K562 (cell line): Measurements from ENCODE around the gene TTC9B. TPM values are rescaled to one million over a fixed set of nuclear protein-coding genes. Genes with fewer than 3 reads are reported as not detected.

Source experiments
- ATAC-seq: fragments of 200-7000 bp; cut with Tn5 transposase; 3 replicates; pipeline ENCODE4 v1.9.1; 2020; ENCODE audit warnings: moderate library complexity
- BruUV-seq: library from RNA; stranded (reverse); fragments of 400-500 nt; replicated peaks from 2 replicates; lab custom pipeline; 2021; lab: Mats Ljungman, UMichigan
- CTCF ChIA-PET: fragments of 300-600 bp; formaldehyde crosslinking; extraction: SDS; loops from one replicate; lab custom pipeline; 2021; ENCODE audit warnings: low intra/inter-chr PET ratio; lab: Yijun Ruan, JAX
- POLR2A ChIA-PET: fragments of 300-600, 350-650 bp; sonication (Branson Sonifier 250); formaldehyde crosslinking; extraction: SDS; loops from one replicate; lab custom pipeline; 2021; ENCODE audit warnings: antibody characterized with exemption, inconsistent platforms; lab: Yijun Ruan, JAX
- DNase-seq, 4 experiments: peaks; one replicate each; pipeline versions ENCODE4 v3.0.0 to v3.0.0-alpha.2; 2011 to 2018; ENCODE audit warnings: low spot score in 3 of 4, mixed read lengths in 3 of 4; ENCODE audit errors: extremely low read depth in 1 of 4
- FAIRE-seq: peaks from 2 replicates; lab custom pipeline; 2011; peaks lifted over from hg19 to GRCh38; lab: Jason Lieb, UNC
- H2AFZ ChIP-seq: 2 replicates; pipeline ENCODE4 v1.6.0; 2011; ENCODE audit warnings: low read depth, low read length, control low read depth, inconsistent platforms
- H3K27ac ChIP-seq: fragments of 200-600 bp; 3 replicates; pipeline ENCODE4 v1.8.0; 2011; ENCODE audit warnings: low read depth, mild to moderate bottlenecking, control low read depth, inconsistent platforms, low read length, moderate library complexity, mixed read lengths; ENCODE audit errors: extremely low read depth
- H3K27me3 ChIP-seq, 2 experiments: fragments of 300-600 bp in 1 of 2; 2 replicates in 1 of 2; 3 replicates in 1 of 2; pipeline versions ENCODE4 v1.6.0 to v1.8.0; 2011; ENCODE audit warnings: inconsistent platforms in 2 of 2, low read length in 2 of 2, mild to moderate bottlenecking in 1 of 2, mixed read lengths in 1 of 2, moderate library complexity in 1 of 2; ENCODE audit not compliant: control insufficient read depth in 2 of 2, insufficient read depth in 2 of 2
- H3K36me3 ChIP-seq: fragments of 300-600 bp; 3 replicates; pipeline ENCODE4 v1.8.0; 2011; ENCODE audit warnings: mild to moderate bottlenecking, low read length, inconsistent platforms; ENCODE audit not compliant: control insufficient read depth, insufficient read depth
- H3K4me1 ChIP-seq, 2 experiments: fragments of 200-600 bp in 1 of 2; replicated peaks in 1 of 2; 2 replicates in 1 of 2; 3 replicates in 1 of 2; pipeline versions ENCODE4 v1.5.1 to v1.8.0; 2011; ENCODE audit warnings: inconsistent platforms in 2 of 2, low read length in 2 of 2, mild to moderate bottlenecking in 1 of 2, mixed read lengths in 1 of 2, moderate library complexity in 1 of 2; ENCODE audit not compliant: control insufficient read depth in 2 of 2, insufficient read depth in 2 of 2
- H3K4me2 ChIP-seq: 2 replicates; pipeline ENCODE4 v1.6.1; 2011; ENCODE audit warnings: low read length, control low read depth, inconsistent platforms, mixed read lengths; ENCODE audit not compliant: insufficient read depth
- H3K4me3 ChIP-seq: fragments of 200-600 bp; sonication (generic), shearing (Covaris generic); 2 replicates; pipeline ENCODE4 v1.5.1; 2016; ENCODE audit warnings: control low read depth, inconsistent platforms
- H3K79me2 ChIP-seq: fragments of 200-600 bp; 3 replicates; pipeline ENCODE4 v1.8.0; 2011; ENCODE audit warnings: low read length, inconsistent platforms; ENCODE audit not compliant: control insufficient read depth, insufficient read depth
- H3K9ac ChIP-seq, 2 experiments: 2 replicates each; pipeline versions ENCODE4 v1.6.0 to v1.6.1; 2011; ENCODE audit warnings: low read depth in 2 of 2, low read length in 2 of 2, control low read depth in 1 of 2, inconsistent platforms in 1 of 2, mild to moderate bottlenecking in 1 of 2, mixed read lengths in 1 of 2; ENCODE audit not compliant: insufficient read depth in 1 of 2
- H3K9me1 ChIP-seq: one replicate; pipeline ENCODE4 v1.6.0; 2011; ENCODE audit warnings: inconsistent platforms, mild to moderate bottlenecking, low read length, moderate library complexity; ENCODE audit not compliant: control insufficient read depth, insufficient read depth
- H3K9me3 ChIP-seq: replicated peaks from 2 replicates; pipeline ENCODE4 v1.5.1; 2011; ENCODE audit warnings: low read depth, low read length, inconsistent platforms; ENCODE audit not compliant: control insufficient read depth, insufficient read depth
- H4K20me1 ChIP-seq: replicated peaks from 2 replicates; pipeline ENCODE4 v1.6.1; 2011; ENCODE audit warnings: low read length, inconsistent platforms, mixed read lengths; ENCODE audit not compliant: control insufficient read depth, insufficient read depth
- EWSR1 ChIP-seq: fragments of 450-650 bp; IDR thresholded peaks from 2 replicates; pipeline ENCODE4 v1.6.1; 2018; ENCODE audit warnings: borderline replicate concordance, mild to moderate bottlenecking, low read depth, moderate library complexity; ENCODE audit not compliant: partially characterized antibody
- GATAD2B ChIP-seq: fragments of 450-650 bp; IDR thresholded peaks from 2 replicates; pipeline ENCODE4 v1.6.1; 2017; ENCODE audit warnings: mild to moderate bottlenecking, borderline replicate concordance
- HMG20B ChIP-seq: fragments of 250-450 bp; sonication (Bioruptor Pico); IDR thresholded peaks from 2 replicates; pipeline ENCODE4 v1.5.0; 2021; ENCODE audit warnings: mild to moderate bottlenecking
- HNRNPK ChIP-seq: fragments of 200-400 bp; formaldehyde crosslinking; IDR thresholded peaks from one replicate; pipeline ENCODE4 v1.6.1; 2018; ENCODE audit warnings: mild to moderate bottlenecking, low read depth, low read length; ENCODE audit not compliant: poor library complexity, severe bottlenecking
- KLF6 ChIP-seq: fragments of 250-450 bp; sonication (Bioruptor Pico); IDR thresholded peaks from 2 replicates; pipeline ENCODE4 v1.4.0; 2020; ENCODE audit warnings: mild to moderate bottlenecking, moderate library complexity, borderline replicate concordance
- NCOA6 ChIP-seq: fragments of 450-650 bp; IDR thresholded peaks from 2 replicates; pipeline ENCODE4 v1.6.1; 2017; ENCODE audit warnings: mild to moderate bottlenecking
- NCOR1 ChIP-seq: fragments of 450-650 bp; IDR thresholded peaks from 2 replicates; pipeline ENCODE4 v1.6.1; 2016; ENCODE audit warnings: mild to moderate bottlenecking, moderate library complexity
- PHF8 ChIP-seq: fragments of 200-600 bp; sonication (generic); IDR thresholded peaks from 2 replicates; pipeline ENCODE4 v1.6.1; 2012; ENCODE audit warnings: mixed run types, mild to moderate bottlenecking, inconsistent platforms, low read length, moderate library complexity, borderline replicate concordance
- RAD51 ChIP-seq: fragments of 450-650 bp; IDR thresholded peaks from 2 replicates; pipeline ENCODE4 v1.7.1; 2016; ENCODE audit warnings: low read depth, mild to moderate bottlenecking, borderline replicate concordance
- RUNX1 ChIP-seq: sonication (generic); IDR thresholded peaks from 2 replicates; pipeline ENCODE4 v1.6.1; 2016; ENCODE audit warnings: antibody characterized with exemption, low read depth
- SMARCA5 ChIP-seq: fragments of 450-650 bp; IDR thresholded peaks from 2 replicates; pipeline ENCODE4 v1.6.1; 2016
- ZNF121 ChIP-seq: sonication (generic); formaldehyde crosslinking; conservative IDR thresholded peaks from 2 replicates; pipeline ENCODE4 v1.8.0; 2022; ENCODE audit warnings: missing genetic modification reagents
- ZNF146 ChIP-seq: IDR thresholded peaks from one replicate; pipeline ENCODE4 v1.6.1; 2018; ENCODE audit warnings: missing compliant biosample characterization; ENCODE audit not compliant: unreplicated experiment
- WGBS: fragments of 100-300 bp; shearing (Covaris generic); methylation state at CpG from one replicate; pipeline ENCODE4 v1.1.6; 2016; ENCODE audit warnings: low coverage, mixed read lengths; ENCODE audit not compliant: insufficient coverage; ENCODE audit errors: missing lambda C conversion rate; 5-methylcytosine and 5-hydroxymethylcytosine counted together
- in situ Hi-C: fragments of 300-500 bp; cut with MboI; formaldehyde crosslinking; loops from 4 replicates; pipeline ENCODE4 v1.15.0; 2018; ENCODE audit warnings: inconsistent platforms, mixed read lengths
- intact Hi-C: fragments of 100-400 bp; cut with micrococcal nuclease; formaldehyde crosslinking; loops from 2 replicates; pipeline ENCODE4 v1.14.2; 2022
- polyA plus RNA-seq, 8 experiments: library from polyadenylated mRNA; depleted of rRNA in 4 of 8; stranded (reverse) in 5 of 8; unstranded in 3 of 8; fragments of >200 nt; fragmentation: Nextera tagmentation in 2 of 8; fragmentation: Illumina TruSeq in 1 of 8; extraction: Ambion mirVana in 2 of 8; extraction: Trizol in 1 of 8; gene quantifications; 2 replicates each; pipeline versions ENCODE4 v1.2.1 to v1.2.3, GENCODE V29; 2011 to 2014; ENCODE audit warnings: inconsistent platforms in 1 of 8, missing spikeins in 1 of 8
- total RNA-seq, 7 experiments: library from RNA; depleted of rRNA in 6 of 7; stranded (reverse); fragments of >200 nt in 6 of 7; fragmentation: Illumina TruSeq in 2 of 7; extraction: Trizol in 2 of 7; gene quantifications; 2 replicates each; pipeline versions ENCODE4 v1.2.1 to v1.2.3, GENCODE V29; 2011 to 2021; ENCODE audit warnings: low replicate concordance in 1 of 7
- TF ChIP-seq, protein P1 (sequence below): fragments of 250-450 bp; sonication (Bioruptor Pico); IDR thresholded peaks from 2 replicates; pipeline ENCODE4 v1.8.0; 2022; ENCODE audit warnings: moderate library complexity, mild to moderate bottlenecking, inconsistent platforms
- TF ChIP-seq, protein P2 (sequence below): sonication (generic); formaldehyde crosslinking; IDR thresholded peaks from 2 replicates; pipeline ENCODE4 v1.9.0; 2022; ENCODE audit warnings: mild to moderate bottlenecking, missing genetic modification reagents
- TF ChIP-seq, protein P3 (sequence below): fragments of 200-800 bp; sonication (Bioruptor generic); IDR thresholded peaks from 2 replicates; pipeline ENCODE4 v1.6.1; 2017; ENCODE audit warnings: missing genetic modification characterization, missing compliant biosample characterization

TTC9B gene
- total and polyA plus RNA-seq, 9 of the 15 experiments (the other 6 are each of a cell fraction or from before 2014, with no cell fraction given): 0.06 to 0.14 TPM; not detected in 7

DNA sequence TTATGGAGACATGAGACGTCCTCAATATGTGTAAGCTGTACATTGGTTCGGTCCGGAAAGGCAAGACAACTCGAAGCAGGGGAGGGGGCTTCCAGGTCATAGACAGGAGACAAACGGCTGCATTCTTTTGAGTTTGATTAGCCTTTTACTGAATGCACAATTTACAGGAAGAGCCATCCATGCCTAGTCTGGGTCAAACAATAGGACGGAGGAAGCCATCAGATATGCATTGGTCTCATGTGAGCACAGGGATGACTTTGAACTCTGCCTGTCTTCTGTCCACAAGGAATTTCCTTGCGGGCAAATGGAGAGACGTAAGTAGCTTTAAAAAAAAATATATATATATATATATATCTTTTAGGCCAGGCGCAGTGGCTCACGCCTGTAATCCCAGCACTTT lies 10.2 kb upstream of the TTC9B start (continued):
- TF ChIP-seq, protein P1, sequence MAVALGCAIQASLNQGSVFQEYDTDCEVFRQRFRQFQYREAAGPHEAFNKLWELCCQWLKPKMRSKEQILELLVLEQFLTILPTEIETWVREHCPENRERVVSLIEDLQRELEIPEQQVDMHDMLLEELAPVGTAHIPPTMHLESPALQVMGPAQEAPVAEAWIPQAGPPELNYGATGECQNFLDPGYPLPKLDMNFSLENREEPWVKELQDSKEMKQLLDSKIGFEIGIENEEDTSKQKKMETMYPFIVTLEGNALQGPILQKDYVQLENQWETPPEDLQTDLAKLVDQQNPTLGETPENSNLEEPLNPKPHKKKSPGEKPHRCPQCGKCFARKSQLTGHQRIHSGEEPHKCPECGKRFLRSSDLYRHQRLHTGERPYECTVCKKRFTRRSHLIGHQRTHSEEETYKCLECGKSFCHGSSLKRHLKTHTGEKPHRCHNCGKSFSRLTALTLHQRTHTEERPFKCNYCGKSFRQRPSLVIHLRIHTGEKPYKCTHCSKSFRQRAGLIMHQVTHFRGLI: no peak
- TF ChIP-seq EWSR1: no peak
- TF ChIP-seq, all 486 proteins: peak for 0

DNA sequence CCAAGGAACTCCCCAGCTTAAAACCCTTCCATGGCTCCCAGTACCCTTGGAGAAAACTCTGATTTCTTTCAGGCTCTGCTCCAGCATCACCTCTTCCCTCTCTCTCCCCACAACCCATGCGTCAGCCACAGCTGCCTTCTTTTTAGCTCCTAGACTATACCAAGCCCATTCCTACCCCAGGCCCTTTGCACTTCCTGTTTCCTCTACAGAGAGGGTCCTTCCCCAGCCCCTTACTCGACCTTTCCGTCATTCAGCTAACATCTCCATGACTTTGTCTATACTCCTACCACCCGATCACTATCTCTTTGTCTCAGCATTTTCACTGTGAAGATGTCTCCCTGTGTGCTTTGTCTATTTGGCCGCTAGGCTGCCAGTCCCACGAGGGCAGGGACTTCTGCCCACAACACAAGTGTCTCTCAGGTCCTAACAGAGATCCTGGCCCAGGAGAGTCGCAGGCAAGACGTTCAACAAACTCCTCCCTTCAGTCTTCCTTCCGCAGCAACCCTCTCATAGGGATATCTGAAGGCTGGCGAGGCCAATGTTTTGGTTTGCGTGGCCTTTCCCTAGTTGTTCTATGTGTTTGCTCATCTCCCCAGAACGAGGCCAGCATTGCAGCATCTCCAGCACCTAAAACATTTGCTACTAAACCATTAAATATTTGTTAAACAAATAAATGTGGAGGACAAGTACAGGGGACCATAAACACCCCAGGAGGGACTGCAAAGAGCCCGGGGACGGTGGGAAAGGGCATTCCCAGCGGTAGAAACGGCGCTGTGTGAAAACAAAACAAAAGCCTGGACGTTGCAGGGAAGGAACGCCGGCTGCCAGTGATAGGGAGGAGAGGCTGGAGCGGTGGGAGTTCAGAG lies 7.5 kb upstream of the TTC9B start:
- no peak for ATAC-seq
- BruUV-seq: no TSS peak
- CTCF ChIA-PET: interaction anchor here (0.7 kb wide), 1 partner anchor 453 kb away, joined by 4 read pairs; no protein-coding TSS in a partner anchor
- TF ChIP-seq GATAD2B (no peak), KLF6 (CRISPR knock-in tag) (no peak), NCOR1 (no peak), PHF8 (no peak), RUNX1 (no peak), HNRNPK (no peak), SMARCA5 (0 out of 2 replicates have a peak, but pooled peaks have one; percentile 25), NCOA6 (no peak), ZNF146 (CRISPR knock-in tag) (no peak), RAD51 (no peak), HMG20B (CRISPR knock-in tag) (no peak), ZNF121 (CRISPR knock-in tag) (no peak)
- TF ChIP-seq, protein P2, sequence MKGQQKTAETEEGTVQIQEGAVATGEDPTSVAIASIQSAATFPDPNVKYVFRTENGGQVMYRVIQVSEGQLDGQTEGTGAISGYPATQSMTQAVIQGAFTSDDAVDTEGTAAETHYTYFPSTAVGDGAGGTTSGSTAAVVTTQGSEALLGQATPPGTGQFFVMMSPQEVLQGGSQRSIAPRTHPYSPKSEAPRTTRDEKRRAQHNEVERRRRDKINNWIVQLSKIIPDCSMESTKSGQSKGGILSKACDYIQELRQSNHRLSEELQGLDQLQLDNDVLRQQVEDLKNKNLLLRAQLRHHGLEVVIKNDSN: no peak
- TF ChIP-seq, protein P3, sequence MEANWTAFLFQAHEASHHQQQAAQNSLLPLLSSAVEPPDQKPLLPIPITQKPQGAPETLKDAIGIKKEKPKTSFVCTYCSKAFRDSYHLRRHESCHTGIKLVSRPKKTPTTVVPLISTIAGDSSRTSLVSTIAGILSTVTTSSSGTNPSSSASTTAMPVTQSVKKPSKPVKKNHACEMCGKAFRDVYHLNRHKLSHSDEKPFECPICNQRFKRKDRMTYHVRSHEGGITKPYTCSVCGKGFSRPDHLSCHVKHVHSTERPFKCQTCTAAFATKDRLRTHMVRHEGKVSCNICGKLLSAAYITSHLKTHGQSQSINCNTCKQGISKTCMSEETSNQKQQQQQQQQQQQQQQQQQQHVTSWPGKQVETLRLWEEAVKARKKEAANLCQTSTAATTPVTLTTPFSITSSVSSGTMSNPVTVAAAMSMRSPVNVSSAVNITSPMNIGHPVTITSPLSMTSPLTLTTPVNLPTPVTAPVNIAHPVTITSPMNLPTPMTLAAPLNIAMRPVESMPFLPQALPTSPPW (CRISPR knock-in tag): no peak

More for the DNA sequence above, 7.5 kb upstream of the TTC9B start:
- peak overlapping the region; percentile 17; the same call in 1 of the 2 replicates for H2AFZ ChIP-seq
- no peak overlapping the region for H3K4me3 ChIP-seq
- DNase-seq (no peak), FAIRE-seq (no peak)
- H3K79me2 ChIP-seq: no peaks in the 10 kb centered on the region
- intact Hi-C loops (no loop called here), in situ Hi-C loops (no loop called here)
- H3K4me2 ChIP-seq: no peak overlapping the region
- no peaks in the 10 kb centered on the region for H3K36me3 ChIP-seq
- peaks cover 4 to 31% of the 10 kb centered on the region in 2 experiments; a peak in 3 of 5 replicates for H3K4me1 ChIP-seq
- H3K27ac ChIP-seq: no peak overlapping the region
- no peaks in the 10 kb centered on the region for H4K20me1 ChIP-seq
- peak overlapping the region in 1 of 2 experiments; percentile 56; a peak in 1 of 4 replicates for H3K9ac ChIP-seq
- peaks cover 4% of the 10 kb centered on the region; the same call in 1 of the 2 replicates for H3K9me3 ChIP-seq
- POLR2A ChIA-PET: no interaction called here
- WGBS: 40% methylated on average over 21 of the region's 21 CpGs
- no peaks in the 10 kb centered on the region for H3K27me3 ChIP-seq
- H3K9me1 ChIP-seq: no peaks in the 10 kb centered on the region
